HG02798 (cell line): ENCODE measurements around the gene C11orf54.
A peak's percentile ranks its signal among the peaks of the same experiment; 100 is the strongest.

Experiments
- ATAC-seq: cut with Tn5 transposase; IDR thresholded peaks from one replicate; pipeline ENCODE4 v1.9.1; 2021; ENCODE audit warnings: mild to moderate bottlenecking; ENCODE audit not compliant: unreplicated experiment, poor library complexity

Gene C11orf54

DNA sequence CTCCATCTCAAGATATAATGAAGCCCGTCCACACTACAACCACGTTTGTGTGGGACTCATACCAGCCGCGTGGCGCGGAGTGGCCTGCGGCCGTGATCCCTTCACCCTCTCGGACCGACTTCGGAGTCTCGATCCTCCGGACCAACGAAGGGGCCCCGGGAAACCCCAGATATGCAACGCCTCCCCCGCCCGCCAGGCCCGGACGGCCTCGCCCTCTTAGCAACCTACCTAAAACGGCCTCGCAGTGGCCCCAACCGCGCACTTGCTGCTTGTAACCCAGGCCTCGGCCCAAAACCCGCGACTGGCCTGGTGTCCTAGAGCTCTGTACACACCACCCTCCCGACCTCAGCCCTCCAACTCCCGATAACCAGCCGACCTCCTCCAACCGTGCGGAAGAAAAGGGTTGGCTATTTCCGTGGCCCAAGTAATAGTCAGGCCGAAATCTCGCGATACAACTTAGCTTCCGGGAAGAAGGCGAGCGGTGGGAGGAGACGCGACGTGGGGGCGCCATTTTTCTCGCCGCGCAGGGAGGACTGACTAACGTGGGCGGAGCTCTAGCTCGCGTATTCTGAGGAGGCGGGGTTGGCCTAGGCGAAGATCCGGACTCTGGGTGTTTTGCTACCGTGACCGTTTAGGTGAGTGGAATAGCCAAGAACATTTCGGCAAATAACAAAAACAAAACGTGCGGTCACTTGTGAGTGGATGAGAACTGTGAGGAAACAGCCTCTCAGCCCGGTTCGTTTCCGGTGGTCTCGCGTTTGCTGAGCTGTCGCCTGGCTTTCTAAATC, at the start of gene C11orf54, which contains the start of gene TAF1D:
Gene C11orf54, plus strand, starts transcription at position 579 of the 788 bp plus-strand sequence. CDS start 5,722 bp downstream, outside the sequence.
Gene TAF1D, minus strand, starts transcription at position 402 of the 788 bp plus-strand sequence. CDS start 2,191 bp downstream, outside the sequence.
- peak; percentile 89 for ATAC-seq

DNA sequence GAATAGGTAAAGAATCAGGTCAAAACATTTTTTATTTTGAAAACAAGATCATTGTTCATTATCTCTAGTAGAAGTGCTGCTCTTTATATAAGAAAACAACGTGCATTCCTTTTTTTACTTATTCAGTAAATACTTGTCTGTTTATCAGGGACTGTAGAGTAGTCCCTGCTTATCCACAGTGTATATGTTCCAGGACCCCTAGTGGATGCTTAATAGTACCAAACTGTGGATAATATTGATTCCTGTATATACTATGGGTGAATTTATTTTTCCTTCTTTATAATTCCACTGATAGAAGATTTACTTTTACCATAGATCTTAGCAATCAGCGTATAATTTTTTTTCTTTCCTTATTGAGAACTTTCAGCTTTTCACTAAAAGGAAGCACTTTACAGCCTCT, 47.4 kb upstream of the C11orf54 start:
- ATAC-seq, result no peak

DNA sequence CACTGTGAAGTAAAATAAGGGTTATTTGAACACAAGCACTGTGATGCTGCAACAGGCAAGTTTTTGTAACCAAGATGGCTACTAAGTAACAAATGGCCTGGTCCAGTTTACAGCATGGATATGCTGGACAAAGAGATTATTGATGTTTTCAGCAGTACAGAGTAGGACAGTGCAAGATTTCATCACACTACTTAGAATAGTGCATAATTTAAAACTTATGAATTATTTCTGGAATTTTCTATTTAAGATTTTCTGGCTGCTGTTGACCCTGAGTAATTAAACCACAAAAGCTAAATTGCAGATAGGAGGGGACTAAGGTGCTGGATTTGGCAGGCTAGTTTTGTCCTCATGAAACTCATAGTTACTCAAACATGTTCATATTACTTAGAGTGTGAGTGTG, 46.9 kb upstream of the C11orf54 start:
- ATAC-seq, result no peak

DNA sequence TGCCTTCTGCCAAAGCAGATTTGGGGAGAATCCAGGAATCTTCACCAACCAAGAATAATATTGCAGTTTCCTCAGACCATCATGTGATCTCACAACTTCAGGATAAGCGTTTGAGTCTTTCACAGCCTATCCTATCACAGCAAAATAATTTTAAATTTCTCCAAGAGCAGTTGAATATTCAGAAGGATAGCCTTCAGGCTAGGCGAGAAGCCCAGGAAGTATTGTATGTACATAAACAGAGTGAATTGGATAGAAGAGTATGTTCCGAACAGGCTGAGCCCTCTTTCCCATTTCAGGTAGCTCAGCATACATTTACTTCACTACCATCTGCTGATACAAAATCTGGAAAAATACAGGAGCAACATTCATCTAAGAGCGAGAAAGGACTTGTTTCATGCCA, 43.9 kb upstream of the C11orf54 start:
- ATAC-seq, result no peak

DNA sequence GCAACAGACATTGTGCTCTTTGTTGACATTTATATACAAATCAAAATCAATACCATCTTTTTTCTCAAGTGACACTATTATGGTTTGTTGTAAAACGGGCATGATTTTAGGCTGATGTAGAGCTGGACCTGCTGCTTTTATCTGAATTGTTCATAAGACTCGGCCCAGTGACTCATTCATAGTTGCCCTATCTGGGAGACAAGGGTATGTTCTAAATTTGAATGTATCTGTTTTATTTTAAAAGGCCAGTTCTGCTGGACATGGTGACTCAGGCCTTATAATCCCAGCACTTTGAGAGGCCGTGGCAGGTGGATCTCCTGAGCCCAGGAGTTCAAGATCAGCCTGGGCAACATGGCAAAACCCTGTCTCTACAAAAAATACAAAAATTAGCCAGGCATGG, 40.6 kb upstream of the C11orf54 start:
- ATAC-seq, result no peak

DNA sequence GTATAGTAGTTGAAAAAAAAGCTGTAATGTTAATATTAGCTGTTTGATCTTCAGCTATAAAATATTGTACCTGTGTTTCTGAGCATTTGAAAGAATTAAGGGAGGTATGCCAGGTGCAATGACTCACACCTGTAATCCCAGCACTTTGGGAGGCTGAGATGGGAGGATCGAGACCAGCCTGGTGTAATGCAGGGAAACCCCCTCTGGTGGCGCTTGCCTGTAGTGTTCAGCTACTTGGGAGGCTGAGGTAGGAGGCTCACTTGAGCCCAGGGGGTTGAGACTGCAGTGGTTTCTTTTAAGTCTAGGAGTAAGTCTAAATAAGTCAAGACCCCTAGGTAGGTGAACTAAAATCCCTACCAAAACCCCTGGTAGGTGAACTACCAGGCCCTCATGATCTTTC, 37.2 kb upstream of the C11orf54 start:
- ATAC-seq, result no peak

DNA sequence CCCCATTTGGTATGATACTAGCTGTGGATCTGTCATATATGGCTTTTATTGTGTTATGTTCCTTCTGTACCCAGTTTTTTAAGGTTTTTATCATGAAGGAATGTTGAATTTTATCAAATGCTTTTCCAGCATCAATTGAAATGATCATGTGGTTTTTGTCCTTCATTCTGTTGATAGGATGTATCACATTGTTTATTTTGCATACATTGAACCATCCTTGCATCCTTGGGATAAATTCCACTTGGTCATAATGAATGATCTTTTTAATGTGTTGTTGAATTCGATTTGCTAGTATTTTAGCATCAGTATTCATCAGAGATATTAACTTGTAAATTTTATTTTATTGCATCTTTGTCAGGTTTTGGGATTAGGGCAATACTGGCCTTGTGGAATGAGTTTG, 31.2 kb upstream of the C11orf54 start:
- no peak for ATAC-seq

DNA sequence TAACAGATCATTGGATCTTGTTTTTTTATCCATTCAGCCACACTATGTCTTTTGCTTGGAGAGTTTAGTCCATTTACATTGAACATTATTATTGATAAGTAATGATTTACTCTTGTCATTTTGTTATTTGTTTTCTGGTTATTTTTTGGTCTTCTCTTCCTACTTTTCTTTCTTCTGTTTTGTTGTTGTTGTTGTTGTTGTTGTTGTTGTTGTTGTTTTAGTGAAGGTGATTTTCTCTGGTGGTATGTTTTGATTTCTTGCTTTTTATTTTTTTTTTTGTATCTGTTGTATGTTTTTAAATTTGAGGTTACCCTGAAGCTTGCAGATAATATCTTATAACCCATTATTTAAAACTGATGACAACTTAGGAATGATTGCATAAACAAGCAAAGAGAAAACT, 28.8 kb upstream of the C11orf54 start:
- ATAC-seq, result no peak

DNA sequence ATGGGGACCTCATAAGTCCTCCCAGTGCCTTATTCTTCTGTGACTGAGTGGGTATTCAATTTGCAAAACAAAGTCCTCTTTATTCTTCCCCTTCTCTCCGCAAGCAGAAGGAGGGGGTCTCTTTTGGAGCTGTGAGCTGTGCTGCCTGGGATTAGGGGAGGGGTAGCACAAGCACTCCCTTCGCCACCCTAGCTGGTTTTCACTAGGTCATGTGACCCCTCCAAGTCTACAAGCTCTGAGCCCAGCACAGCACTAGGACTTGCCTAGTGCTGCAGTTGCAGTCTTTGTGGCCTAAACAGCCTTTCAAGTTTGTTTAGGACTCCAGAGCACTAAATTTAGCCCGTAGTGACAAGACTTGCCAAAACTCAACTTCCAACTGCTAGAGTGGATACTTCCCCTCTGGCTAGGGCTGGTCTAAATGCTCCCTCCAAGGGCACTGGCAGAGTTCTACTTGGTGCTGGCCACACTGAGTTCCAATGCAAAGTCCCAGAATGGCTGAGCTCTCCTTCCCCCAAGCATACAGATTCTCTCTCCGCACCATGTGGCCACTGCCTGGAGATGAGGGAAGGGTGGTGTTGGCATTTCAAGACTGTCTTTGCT, 25.6 kb upstream of the C11orf54 start:
- no peak for ATAC-seq

DNA sequence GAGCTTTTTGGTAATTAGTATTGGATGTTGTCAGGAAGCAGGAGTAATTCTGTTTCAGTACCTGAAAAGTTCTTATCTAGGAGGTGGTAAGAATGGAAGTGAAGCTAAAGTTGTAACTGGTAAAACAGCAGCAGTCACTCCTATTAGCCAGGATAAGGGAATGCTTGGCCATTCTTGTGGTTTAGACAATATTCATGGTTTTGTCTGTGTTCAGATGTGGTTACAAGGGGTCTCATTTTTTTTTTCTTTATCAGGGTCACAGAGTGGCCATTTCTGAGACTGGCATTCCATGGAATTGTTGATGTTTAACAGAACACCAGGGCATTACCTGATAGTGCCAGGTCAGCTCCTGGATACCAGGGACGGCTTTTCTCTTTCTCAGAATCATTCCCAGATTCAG, 24.0 kb upstream of the C11orf54 start:
- ATAC-seq, result no peak

DNA sequence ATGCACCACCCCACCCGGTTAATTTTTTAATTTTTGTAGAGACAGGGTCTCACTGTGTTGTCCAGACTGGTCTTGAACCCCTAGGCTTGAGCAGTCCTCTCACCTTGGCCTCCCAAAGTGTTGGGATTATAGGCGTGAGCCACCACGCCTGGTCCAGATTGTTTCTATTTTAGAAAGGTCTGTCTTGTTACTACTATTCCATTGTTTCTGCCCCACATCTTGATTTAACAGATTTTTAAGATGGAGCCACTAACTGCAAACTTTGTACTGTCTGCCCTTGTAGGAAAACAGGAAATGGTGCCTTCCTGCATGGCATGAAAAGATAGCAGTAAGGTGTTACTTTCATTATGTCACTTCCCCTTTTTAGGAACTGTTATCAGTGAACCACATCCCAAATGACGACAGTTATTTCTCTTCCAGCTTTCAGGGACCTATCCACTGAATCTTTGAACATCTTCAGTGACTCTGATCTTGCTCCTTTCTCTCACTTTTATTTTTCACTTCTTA, 23.4 kb upstream of the C11orf54 start:
- ATAC-seq, result peak; percentile 85

DNA sequence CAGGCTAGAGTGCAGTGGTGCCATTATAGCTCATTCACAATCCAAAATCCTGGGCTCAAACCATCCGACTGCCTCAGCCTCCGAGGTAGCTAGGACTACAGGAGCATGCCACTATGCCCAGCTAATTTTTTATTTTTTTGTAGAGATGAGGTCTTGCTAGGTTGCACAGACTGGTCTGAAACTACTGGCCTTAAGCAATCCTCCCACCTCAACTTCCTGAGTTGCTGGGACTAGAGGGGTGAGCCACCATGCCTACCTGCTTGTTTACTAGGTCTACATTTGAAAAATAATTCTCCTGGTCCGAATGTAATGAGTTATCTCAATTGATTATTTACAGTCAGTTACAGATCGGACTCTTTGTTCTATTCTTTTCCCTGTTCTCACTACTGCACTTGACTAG, 22.2 kb upstream of the C11orf54 start:
- ATAC-seq, result no peak

DNA sequence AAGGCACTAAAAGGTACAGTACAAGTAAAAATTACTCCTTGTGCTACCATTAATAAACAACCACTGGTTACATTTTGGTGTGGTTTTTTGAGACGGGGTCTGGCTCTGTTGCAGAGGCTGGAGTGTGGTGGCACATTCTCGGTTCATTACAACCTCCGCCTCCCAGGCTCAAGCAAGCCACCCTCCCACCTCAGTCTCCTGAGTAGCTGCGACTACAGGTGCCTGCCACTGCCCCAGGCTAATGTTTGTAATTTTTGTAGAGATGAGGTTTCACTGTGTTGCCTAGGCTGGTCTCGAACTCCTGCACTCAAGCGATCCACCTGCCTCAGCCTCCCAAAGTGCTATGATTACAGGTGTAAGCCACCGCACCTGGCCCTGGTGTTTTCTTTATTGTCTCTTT, 20.9 kb upstream of the C11orf54 start:
- ATAC-seq, result no peak

DNA sequence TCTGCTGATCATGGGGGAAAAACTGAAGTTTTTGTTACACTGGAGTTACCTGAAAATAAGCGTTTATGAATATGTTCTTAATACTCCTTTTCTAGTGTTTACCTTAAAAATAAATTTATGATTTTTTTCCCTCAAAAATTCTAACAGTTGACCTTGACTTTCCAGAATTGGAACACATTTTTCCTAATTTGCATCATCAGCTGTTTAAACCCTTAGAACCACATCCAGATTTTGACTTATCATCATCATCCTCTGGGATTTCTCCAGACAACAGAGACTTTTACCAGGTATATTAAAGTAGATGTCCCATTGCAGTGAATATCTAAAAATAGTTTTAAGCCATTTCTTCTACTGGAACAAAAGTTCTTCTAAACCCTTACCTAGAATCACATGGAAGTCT, 17.4 kb upstream of the C11orf54 start:
- ATAC-seq, result no peak

DNA sequence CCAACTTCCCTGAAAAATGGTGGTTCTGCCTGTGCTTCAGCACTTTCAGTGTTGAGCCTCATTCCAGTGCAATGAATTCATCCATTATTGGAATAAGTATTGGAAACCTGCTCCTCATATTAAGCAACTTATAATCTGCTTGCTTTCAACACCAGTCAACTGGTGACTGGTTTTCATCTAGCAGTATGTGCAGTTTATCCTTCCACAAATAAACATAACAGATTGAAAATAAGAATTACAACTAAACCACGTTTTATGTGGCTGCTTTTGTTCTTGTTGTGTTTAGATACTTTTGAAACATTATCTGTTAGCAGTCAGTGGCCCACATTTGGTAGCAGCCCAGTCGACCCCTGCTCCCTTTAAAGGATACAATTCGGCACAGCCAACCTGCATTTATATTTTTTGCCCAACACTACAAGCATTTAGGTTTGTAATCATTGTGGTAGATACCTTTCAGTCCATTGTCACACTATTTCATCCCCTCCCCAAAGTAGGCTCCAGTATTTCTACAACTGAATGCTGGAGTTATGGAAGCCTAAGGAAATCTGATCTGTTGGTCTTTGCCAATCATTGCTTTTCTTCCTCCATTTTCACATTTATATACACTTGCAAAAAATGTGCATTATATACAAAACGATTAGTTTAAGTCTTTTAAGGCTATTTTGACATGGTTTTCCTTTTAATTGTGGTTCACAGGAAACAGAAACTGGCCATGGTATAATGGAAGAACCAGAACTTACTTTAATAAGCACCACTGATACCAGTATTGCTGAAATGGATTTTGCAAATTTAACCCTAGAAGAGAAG, 13.3 kb upstream of the C11orf54 start:
- ATAC-seq, result peak; percentile 30

DNA sequence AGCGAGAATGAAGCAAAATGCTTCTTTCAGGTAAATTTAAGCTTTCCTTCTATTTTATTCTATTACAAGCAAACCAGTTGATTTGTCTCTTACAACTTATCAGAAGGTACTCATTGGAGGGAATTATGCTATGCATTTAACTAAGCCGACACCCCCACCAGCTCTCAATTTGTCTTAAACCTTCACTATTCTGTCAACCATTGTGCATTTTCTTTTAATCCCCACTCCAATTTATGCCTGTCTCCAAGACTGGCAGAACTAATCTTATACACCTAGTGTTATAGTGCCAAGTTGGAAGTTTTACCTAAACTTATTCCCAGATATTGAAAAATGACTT, 12.7 kb upstream of the C11orf54 start:
- ATAC-seq, result no peak

DNA sequence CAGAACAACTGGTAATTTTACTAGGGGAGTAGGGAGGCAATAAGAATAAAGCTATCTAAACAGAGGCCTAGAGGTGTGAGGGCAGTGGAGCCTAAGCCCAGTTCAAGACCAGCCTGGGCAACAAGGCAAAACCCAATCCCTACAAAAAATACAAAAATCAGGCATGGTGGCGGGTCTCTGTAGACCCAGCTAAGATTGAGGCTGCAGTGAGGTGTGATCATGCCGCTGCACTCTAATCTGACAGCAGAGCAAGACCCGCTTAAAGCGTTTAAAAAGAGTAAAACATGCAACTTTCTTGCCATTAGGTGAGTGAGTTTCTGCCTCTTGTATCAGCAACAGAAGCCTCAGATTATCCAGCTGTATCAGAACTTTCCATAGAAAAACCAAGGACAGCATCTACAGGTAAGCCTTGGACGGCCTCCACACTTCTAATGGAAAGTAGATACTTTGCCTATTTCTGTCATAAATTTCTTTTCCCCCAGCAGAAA, 12.3 kb upstream of the C11orf54 start:
- ATAC-seq, result no peak

DNA sequence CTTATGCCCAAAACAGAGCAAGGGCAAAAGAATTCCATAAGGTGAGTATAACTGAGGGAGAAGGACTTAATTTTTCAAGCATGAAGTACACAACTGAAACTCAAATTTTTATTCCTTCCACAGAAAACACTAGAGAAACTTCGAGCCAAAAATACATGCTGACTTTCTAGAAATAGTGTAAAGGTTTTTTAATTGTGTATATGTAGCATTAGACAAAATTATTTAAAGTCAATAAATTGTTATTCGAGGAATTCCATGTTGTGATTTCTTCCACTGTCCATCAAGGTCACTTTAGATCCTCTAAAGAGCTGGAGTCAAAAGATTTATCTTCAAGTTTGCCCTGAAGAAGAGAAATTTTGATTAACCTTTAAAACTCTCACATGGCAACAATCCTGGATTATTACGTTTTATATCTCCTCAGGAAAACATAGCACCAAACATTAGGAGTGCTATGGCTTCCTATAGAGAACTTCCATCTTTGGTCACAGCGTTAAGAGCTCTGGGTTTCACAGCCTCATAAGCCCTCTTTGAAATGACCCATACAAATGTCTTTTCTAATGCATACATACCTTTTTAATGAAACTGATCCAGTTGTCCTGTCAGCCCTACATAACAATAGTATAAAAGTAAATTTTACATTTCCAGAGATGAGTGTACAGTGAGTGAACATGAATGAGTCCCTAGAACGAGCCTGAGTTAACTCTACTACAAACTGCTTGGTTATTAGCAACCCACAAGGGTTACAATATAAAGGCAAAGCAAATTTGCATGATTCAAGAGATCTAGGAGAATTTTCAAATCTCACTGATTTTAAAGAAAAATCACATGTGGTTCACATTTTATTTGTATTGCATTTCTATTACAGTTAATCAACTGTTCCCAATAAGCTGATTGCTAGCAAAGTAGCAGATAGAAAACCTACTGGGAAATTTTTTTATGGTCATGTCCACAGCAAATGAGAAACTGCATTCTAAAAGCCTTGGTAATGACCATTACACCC, 11.1 kb upstream of the C11orf54 start:
- ATAC-seq, result no peak

DNA sequence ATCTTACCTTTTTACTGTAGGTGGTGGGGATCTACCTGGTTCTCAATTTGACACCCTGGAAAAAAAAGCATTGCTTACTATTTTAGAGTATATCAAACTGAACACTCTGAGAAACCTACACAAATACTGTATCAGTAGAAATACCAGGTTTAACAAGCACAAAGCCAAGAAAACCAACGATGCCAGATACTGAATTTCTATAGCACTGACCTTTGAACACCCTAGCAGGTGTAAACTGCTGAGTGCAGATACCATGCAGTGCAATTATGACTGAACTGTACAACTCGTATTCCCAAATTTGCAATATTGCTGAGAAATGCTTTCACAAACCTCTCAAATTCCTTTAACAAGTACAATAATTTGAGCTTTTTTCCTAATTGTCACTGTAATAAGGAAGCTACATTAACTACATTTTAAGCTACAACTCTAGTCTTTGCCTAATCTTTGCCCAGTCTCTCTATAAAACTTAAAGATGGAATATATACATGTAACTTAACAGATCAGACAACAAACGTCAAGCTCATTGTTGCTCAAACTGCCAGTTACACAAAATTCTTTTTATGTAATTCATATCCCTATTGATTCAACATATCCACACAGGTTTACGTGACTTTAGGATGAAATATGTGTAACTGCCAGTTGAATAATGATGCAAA, 9.1 kb upstream of the C11orf54 start:
- ATAC-seq, result no peak
